ENCODE results near the gene BLTP3B. TPM values are rescaled to one million over a fixed set of nuclear protein-coding genes. Genes with fewer than 3 reads are reported as not detected.

The BLTP3B gene
- total RNA-seq, 1 donor from 2014 or later: 19.5 TPM

GRCh38 chr12:100101000-100101399, 41.7 kb downstream of the BLTP3B start:
- Mint-ChIP-seq H3K27ac (no peak overlapping the region), H3K4me1 (ENCODE audit: unreplicated experiment) (no peaks in the 10 kb centered on the region), H3K9me3 (no peaks in the 10 kb centered on the region), H3K36me3 (peaks cover 13% of the 10 kb centered on the region), H3K27me3 (no peaks in the 10 kb centered on the region), H3K4me3 (no peak overlapping the region)
- no peak for TF ChIP-seq CTCF (conservative IDR thresholded peaks at IDR 0.05)
- DNase-seq (ENCODE audit: extremely low spot score, unreplicated experiment): no peak

Small RNA genes lying within 50 kb of the gene (microRNA-seq; reads per million reads assigned to microRNA genes)
- not detected for gene MIR1827

Other genes with a start within 250 kb of the BLTP3B start
- gene ANKS1B, start 157.9 kb downstream of the BLTP3B start, total RNA-seq (ENCODE audit: low replicate concordance): 4.7 and 7.6 TPM in 2 replicates
- gene ACTR6, start 57.9 kb upstream of the BLTP3B start, total RNA-seq (ENCODE audit: low replicate concordance): 24.1 and 32.9 TPM in 2 replicates
- 1.6 and 2.6 TPM in 2 replicates for gene DEPDC4, start 124.2 kb upstream of the BLTP3B start, total RNA-seq (ENCODE audit: low replicate concordance)
- gene SCYL2, start 124.3 kb upstream of the BLTP3B start, total RNA-seq (ENCODE audit: low replicate concordance): 53.9 and 61.3 TPM in 2 replicates
- 2.6 and 6.1 TPM in 2 replicates for gene SLC17A8, start 214.2 kb upstream of the BLTP3B start, total RNA-seq (ENCODE audit: low replicate concordance)

Measured in type B pancreatic cell (in vitro differentiated cells).